Posterior cingulate gyrus (tissue), 11 donors: ENCODE data around the gene DCAF7.
A peak's percentile ranks its signal among the peaks of the same experiment; 100 is the strongest.

Source experiments
- DNase-seq, 10 donors: peaks; one replicate each; pipeline versions ENCODE4 v3.0.0 to v3.0.0-alpha.2; 2020 to 2021; ENCODE audit warnings: mixed read lengths in 3 of 10
- intact Hi-C: fragments of 100-400 bp; cut with DNase I; formaldehyde crosslinking; loops from one replicate; pipeline ENCODE4 v1.15.1; 2023

DCAF7 gene

GRCh38 chr17:63573634-63574033, 23.4 kb downstream of the DCAF7 start:
- intact Hi-C loops = no loop called here
- DNase-seq = no peak

DNA sequence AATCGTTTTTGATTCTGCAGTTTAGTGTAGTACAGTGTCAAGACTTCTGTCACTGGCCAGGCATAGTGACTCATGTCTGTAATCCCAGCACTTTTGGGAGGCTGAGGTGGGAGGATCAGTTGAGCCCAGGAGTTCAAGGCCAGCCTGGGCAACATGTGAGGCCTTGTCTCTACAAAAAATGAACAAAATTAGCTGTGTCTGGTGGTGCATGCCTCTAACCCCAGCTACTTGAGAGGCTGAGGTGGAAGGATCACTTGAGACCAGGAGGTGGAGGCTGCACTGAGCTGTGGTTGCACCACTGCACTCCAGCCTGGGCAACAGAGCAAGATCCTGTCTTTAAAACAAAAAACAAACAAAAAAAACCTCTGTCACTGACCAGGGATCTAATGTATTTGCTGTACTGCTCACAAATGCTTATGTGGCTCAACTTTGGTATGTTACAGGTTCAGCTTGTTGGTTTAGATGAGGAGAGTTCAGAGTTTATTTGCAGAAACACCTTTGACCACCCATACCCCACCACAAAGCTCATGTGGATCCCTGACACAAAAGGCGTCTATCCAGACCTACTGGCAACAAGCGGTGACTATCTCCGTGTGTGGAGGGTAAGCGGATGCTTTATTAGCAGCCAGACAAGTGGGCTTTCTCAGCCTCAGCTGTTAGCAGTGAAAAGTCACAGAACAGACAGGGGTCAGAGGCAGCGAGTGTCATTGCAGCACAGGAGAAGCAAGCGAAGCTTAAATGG, 27.9 kb downstream of the DCAF7 start:
- intact Hi-C loops = no loop called here
- DNase-seq = no peak

DNA sequence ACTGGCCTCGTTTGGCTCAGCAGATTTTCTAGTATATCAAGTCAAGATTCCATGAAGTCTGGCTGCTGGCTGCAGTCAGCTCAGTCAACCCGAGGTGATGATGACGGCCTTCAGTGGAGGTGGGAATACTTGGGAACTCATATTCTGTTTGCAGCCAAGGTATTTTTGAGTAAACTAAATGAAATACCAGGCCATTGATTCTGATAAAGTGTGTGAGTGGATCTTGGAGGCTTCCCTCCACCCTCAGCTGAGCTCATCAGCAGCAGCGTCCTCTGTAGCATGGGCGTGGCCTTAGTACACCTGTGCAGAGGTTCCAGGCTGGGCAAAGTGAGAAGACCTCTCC, 28.5 kb downstream of the DCAF7 start:
- DNase-seq = no peak
- intact Hi-C loops = no loop called here

- no peak for DNase-seq
- intact Hi-C loops = no loop called here
Measured at GRCh38 chr17:63579633-63580032, 29.4 kb downstream of the DCAF7 start.

- intact Hi-C loops = no loop called here
- no peak for DNase-seq
Measured at GRCh38 chr17:63587770-63588169, 37.5 kb downstream of the DCAF7 start.

DNA sequence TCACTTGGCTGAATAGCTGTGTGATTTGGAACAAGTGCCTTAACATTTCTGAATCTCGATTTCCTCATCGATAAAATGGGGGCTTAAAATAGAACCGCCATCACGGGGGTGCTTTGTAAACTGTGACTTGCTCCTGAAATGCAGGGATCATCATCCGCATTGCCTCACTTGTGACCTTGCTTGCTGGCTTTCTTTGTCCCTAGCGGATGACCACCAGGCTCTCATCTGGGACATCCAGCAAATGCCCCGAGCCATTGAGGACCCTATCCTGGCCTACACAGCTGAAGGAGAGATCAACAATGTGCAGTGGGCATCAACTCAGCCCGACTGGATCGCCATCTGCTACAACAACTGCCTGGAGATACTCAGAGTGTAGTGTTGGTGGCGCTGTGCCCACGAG, 38.5 kb downstream of the DCAF7 start:
- DNase-seq = no peak
- intact Hi-C loops = no loop called here

- DNase-seq = no peak
- intact Hi-C loops = no loop called here
Measured at GRCh38 chr17:63589646-63590045, 39.4 kb downstream of the DCAF7 start.

DNA sequence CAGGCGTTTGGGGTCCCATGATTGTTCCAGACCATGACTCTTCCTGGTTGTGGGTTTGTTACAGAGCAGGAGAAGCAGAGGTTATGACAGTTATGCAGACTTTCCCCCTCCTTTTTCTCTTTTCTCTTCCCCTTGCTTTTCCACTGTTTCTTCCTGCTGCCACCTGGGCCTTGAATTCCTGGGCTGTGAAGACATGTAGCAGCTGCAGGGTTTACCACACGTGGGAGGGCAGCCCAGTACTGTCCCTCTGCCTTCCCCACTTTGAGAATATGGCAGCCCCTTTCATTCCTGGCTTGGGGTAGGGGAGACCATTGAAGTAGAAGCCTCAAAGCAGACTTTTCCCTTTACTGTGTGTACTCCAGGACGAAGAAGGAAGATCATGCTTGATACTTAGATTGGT, 42.5 kb downstream of the DCAF7 start:
- intact Hi-C loops = no loop called here

DNA sequence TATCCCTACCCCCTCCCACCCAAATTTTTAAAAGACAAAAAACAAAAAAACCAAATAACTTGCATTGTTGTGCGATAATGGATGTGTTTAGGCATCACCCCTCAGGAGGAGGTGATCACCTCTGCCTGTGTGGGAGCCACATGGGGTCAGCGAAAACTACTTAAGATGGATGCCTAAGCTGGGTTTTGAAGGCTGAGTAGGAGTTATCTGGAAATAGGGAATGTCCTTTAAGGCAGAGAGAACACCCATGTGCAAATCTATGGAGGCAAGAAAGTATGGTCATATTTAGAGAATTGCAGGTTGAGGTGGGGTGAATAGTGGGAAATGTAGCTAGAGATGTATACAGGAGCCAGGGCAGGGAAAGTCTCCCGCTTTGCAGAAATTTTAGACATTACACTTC, 44.9 kb downstream of the DCAF7 start:
- no peak for DNase-seq
- intact Hi-C loops = no loop called here

More for the DNA sequence above, 42.5 kb downstream of the DCAF7 start:
- no peak for DNase-seq

DNA sequence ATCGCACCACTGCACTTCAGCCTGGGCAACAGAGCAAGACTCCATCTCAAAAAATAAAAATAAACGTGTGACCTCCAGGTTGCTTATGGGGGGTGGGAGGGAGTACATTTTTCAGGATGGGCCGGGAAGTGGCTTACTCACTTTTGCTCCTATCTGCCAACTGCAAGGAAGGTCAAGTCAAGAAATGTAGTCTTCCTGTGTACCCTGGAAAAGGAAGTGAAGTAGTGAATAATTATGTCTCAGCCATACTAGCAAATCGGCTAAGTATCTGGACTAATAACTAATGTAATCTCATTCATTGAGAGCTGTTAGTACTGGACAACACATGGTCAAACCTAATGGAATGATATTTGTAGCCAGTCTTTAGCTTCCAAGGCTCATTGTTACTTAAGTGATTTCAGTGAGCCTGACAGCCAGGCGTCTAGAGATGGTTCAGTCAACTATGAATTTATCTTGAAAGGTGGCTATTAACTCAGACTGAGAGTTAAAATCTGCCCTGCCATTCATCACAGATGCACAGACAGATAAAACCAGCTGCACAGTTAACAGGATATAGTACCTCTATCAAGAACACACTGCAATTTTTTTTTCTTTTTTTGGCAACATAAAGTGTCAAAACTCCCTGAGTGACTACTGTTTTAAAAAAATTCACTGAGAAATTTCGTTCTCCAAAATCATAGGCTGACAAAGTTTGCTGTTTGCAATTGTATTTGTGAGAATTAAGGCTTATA, 46.7 kb downstream of the DCAF7 start:
- no peak for DNase-seq
- intact Hi-C loops = no loop called here

DNA sequence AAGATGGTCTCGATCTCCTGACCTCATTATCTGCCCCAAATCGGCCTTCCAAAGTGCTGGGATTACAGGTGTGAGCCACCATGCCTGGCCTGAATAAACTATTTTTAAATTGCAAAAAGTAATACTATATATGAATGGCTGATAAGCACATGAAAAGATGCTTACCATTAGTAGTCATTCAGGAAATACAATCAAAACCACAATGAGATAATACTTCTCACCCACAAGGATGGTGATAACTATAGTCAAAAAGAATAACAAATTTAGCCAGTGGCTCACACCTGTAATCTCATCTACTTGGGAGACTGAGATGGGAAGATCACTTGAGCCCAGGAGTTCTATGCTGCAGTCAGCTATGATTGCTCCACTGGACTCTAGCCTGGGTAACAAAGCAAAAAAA, 48.0 kb downstream of the DCAF7 start:
- intact Hi-C loops = no loop called here
- no peak for DNase-seq

DNA sequence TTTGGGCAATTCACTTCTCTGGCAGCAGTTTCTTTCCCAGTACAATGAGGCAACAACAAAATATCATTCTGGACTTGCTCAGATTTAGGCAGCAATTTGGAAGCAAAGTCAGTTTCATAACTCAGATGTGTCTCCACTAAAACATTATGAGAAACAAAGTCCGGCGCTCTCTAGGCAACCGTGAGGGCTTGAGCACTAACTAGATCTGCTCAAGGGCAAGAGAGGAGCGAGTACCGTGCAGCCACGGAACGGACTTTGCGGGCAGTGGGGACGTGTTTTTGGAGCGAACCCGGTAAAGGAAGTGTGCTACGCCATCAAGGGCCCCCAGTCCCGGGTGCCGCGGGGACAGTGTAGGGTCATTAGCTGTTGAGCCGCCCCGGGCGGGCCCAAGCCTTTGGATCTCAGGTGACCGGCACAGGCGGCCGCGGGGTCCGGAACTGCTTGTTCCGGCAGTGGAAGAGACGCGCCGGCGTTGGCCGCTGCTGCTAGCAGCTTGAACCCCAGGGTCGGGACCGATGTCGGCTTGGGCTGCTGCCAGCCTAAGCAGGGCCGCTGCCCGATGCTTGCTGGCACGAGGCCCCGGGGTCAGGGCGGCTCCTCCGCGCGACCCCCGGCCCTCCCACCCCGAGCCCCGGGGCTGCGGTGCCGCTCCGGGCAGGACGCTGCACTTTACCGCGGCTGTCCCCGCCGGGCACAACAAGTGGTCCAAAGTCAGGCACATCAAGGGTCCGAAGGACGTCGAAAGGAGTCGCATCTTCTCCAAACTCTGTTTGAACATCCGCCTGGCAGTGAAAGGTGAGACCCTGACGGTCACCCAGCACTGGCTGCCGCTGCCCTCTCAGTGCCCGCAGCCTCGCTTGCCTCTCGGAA, 50.5 kb downstream of the DCAF7 start, which contains the start of gene TACO1:
Gene TACO1 (plus strand): TSS at position 327 of the 870 bp plus-strand sequence. CDS start 189 bp downstream, at position 516.
- DNase-seq = peak; percentile 72 to 97 (median 84)
- intact Hi-C loops = no loop called here

DNA sequence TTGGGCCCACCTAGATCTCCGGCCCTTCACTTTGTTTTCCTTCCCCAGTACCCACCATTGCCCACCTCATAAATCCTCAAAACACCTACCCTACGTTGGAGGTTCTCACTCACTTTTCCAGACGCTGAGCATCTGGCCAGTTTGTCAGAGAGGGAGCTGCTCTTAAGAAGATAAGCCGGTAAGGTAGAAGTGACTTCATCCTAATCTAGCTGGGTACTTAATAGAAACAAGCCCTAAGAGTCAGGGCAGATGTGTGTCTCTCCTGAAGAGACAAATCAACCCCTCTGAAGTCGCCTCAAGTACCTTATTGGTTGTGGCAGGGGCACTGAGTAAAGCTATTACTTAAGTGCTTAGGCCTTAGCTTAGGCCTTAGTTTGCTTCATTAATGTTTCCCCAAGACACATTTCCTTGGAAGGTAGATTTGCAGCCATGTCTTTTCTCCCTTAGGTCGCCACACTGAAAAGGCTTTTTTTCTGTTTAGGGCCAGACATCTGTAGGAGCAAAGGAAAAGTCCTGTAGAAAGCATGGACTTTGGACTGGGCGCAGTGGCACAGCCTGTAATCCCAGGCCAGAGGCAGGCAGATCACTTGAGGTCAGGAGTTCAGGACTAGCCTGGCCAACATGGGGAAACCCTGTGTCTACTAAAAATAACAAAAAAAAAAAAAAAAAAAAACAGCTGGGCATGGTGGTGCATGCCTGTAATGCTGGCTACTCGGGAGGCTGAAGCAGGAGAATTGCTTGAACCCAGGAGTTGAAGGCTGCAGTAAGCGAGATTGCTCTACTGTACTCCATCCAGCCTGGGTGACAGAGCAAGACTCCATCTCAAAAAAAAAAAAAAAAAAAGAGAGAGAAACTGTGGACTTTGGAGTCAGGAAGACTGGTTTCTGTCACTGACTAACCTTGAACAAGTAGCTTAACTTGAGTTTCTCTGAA, 51.4 kb downstream of the DCAF7 start:
- DNase-seq = no peak

GRCh38 chr17:63609816-63610573, 59.7 kb downstream of the DCAF7 start:
- intact Hi-C loops = no loop called here
- DNase-seq = no peak

More for the DNA sequence above, 51.4 kb downstream of the DCAF7 start:
- intact Hi-C loops = no loop called here

DNA sequence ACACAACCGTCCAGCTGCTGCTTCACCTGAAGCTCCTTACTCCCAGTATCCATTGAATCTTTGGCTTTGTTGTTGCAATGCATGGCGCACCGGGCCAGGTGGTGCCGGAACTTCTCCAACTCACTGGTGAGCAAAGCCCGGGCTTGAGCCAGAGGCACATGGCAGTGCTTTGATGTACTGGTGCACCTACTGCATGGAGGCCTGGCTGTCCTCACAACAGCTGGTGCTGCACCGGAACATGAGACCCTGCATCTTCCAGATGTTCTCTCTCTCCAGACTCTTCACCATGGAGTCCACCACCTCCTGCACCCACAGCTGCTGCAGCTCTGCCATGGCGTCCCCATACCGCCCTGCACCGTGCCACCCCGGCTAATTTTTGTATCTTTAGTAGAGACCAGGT, 60.6 kb downstream of the DCAF7 start:
- no peak for DNase-seq
- intact Hi-C loops = no loop called here

DNA sequence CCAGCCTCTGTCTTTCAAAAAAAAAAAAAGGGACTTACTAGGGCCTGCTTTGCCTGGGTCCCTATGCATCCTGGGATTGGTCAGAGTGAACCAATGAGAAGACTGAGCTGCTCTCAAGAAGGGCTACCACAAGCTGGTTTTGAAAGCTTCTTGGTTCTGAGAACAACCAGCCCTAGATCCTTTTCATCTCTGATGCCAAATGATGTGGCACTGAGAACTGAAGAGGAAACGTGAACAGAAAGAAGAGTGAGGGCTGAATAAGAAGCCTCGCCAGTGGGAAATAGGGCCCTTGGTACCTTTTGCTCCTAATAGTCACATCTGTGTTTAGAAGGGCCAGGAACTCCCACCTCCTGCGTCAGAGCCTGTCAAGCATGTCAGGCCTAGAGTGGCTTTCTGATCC, 61.1 kb downstream of the DCAF7 start:
- no peak for DNase-seq
- intact Hi-C loops = no loop called here

DNA sequence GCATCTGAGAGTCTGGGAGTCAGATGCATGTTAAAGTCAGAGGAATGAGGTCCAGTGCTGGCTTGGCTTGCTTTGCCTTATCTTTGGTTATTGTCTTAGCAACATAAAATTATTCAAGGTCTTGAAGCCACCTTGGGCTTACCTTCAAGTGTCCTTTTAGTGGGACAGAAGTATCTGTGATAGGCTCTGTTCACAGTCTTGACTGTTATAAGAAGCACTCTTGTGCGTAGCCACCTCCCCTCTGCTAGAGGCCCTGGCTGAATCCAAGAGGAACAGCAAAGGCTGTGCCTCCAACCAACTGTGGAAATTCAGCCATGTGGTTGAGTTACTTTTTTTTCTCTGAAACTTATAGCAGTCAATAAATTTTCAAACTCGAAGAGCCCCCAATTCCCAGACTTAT, 63.4 kb downstream of the DCAF7 start:
- intact Hi-C loops = no loop called here
- no peak for DNase-seq

DNA sequence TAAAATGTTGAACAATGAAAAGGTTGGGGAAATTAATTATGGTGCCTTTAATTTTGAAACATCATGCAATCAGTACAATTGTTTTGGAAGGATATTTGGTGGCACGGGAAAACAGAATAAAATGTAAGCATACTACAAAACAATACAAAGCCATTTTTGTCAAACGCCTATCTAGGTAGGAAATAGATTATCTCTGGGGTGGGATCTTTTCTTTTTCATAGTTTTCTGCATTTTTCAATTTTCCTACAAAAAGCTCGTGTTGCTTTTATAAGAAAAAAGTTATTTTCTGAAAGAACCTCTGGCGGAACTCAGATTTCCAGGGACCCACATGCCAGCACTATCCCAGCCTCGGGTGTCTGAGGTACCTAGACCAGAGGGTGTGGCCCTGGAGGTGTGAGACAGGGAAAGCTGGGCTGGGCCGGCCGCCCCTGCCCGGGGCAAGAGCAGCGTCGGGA, 71.0 kb downstream of the DCAF7 start:
- no peak for DNase-seq
- intact Hi-C loops = loop anchor here (5.0 to 10.0 kb wide), 4 partner anchors 69 to 221 kb away; partner anchors contain the start of genes CCDC47, DCAF7, DDX42 and SMARCD2
